ENCODE data around the gene LRCH1.
A peak's percentile ranks its signal among the peaks of the same experiment; 100 is the strongest.

LRCH1 gene

GRCh38 chr13:46647512-46648065 lies 94.6 kb downstream of the LRCH1 start:
- POLR2A ChIA-PET, result interaction anchor here (1.0 kb wide), 1 partner anchor 12 kb away, joined by 3 read pairs; no protein-coding TSS in a partner anchor

GRCh38 chr13:46648166-46648607 lies 95.2 kb downstream of the LRCH1 start:
- DNase-seq, result peak in 1 of 3 donors; percentile 37
- H3K4me3 ChIP-seq (ENCODE audit: control insufficient read depth in 1 of 7, extremely low read depth in 1 of 7, insufficient read depth in 4 of 7, low read depth in 2 of 7, low read length in 6 of 7), result no peak overlapping the region
- WGBS (ENCODE audit: insufficient coverage), result 97% methylated on average over 3 of the region's 4 CpGs
- peaks cover 0 to 8% (median 1%) of the 10 kb centered on the region in 4 experiments for H3K36me3 ChIP-seq (ENCODE audit: control insufficient read depth in 4 of 4, insufficient read depth in 4 of 4, low read length in 3 of 4)
- ChIA-PET POLR2A (no interaction called here), CTCF (interaction anchor here (1.2 to 2.5 kb wide), 4 partner anchors 12 to 96 kb away, joined by 3 to 7 read pairs (median 3); partner anchors contain the start of gene LRCH1)
- no peaks in the 10 kb centered on the region for H3K27me3 ChIP-seq (replicated peaks in 2 of 5; ENCODE audit: control insufficient read depth in 4 of 5, insufficient read depth in 5 of 5, low read length in 4 of 5)
- H3K9me3 ChIP-seq (ENCODE audit: control extremely low read depth in 1 of 5, control insufficient read depth in 4 of 5, insufficient read depth in 2 of 5, low read depth in 1 of 5, low read length in 4 of 5), result no peaks in the 10 kb centered on the region
- peaks cover 0 to 13% (median 6%) of the 10 kb centered on the region in 4 experiments for H3K4me1 ChIP-seq (ENCODE audit: control extremely low read depth in 1 of 4, control insufficient read depth in 4 of 4, insufficient read depth in 4 of 4, low read length in 3 of 4)
- H3K27ac ChIP-seq (ENCODE audit: insufficient read depth in 1 of 2, low read depth in 1 of 2, low read length in 2 of 2, poor library complexity in 1 of 2, severe bottlenecking in 2 of 2), result no peak overlapping the region

More at GRCh38 chr13:46647512-46648065, 94.6 kb downstream of the LRCH1 start:
- Histone ChIP-seq H3K4me3 (ENCODE audit: control insufficient read depth in 1 of 7, extremely low read depth in 1 of 7, insufficient read depth in 4 of 7, low read depth in 2 of 7, low read length in 6 of 7) (no peak overlapping the region), H3K27me3 (replicated peaks in 2 of 5; ENCODE audit: control insufficient read depth in 4 of 5, insufficient read depth in 5 of 5, low read length in 4 of 5) (no peaks in the 10 kb centered on the region), H3K9me3 (ENCODE audit: control extremely low read depth in 1 of 5, control insufficient read depth in 4 of 5, insufficient read depth in 2 of 5, low read depth in 1 of 5, low read length in 4 of 5) (no peaks in the 10 kb centered on the region), H3K4me1 (ENCODE audit: control extremely low read depth in 1 of 4, control insufficient read depth in 4 of 4, insufficient read depth in 4 of 4, low read length in 3 of 4) (peaks cover 0 to 16% (median 6%) of the 10 kb centered on the region in 4 experiments), H3K27ac (ENCODE audit: insufficient read depth in 1 of 2, low read depth in 1 of 2, low read length in 2 of 2, poor library complexity in 1 of 2, severe bottlenecking in 2 of 2) (no peak overlapping the region), H3K36me3 (ENCODE audit: control insufficient read depth in 4 of 4, insufficient read depth in 4 of 4, low read length in 3 of 4) (peaks cover 0 to 3% (median 1%) of the 10 kb centered on the region in 4 experiments)
- 80% methylated on average over 1 of the region's 7 CpGs for WGBS (ENCODE audit: insufficient coverage)
- peak in 1 of 3 donors; percentile 55 for DNase-seq
- CTCF ChIA-PET, result interaction anchor here (1.2 to 2.5 kb wide), 4 partner anchors 12 to 95 kb away, joined by 3 to 7 read pairs (median 3); partner anchors contain the start of gene LRCH1

GRCh38 chr13:46649816-46650215 lies 96.8 kb downstream of the LRCH1 start:
- DNase-seq, result no peak
- H3K27ac ChIP-seq (ENCODE audit: insufficient read depth in 1 of 2, low read depth in 1 of 2, low read length in 2 of 2, poor library complexity in 1 of 2, severe bottlenecking in 2 of 2), result no peak overlapping the region
- H3K36me3 ChIP-seq (ENCODE audit: control insufficient read depth in 4 of 4, insufficient read depth in 4 of 4, low read length in 3 of 4), result peaks cover 0 to 8% (median 1%) of the 10 kb centered on the region in 4 experiments
- POLR2A ChIA-PET, result interaction anchor here (0.6 kb wide), 1 partner anchor 10 kb away, joined by 3 read pairs; no protein-coding TSS in a partner anchor
- no peaks in the 10 kb centered on the region for H3K9me3 ChIP-seq (ENCODE audit: control extremely low read depth in 1 of 5, control insufficient read depth in 4 of 5, insufficient read depth in 2 of 5, low read depth in 1 of 5, low read length in 4 of 5)
- no peaks in the 10 kb centered on the region for H3K27me3 ChIP-seq (replicated peaks in 2 of 5; ENCODE audit: control insufficient read depth in 4 of 5, insufficient read depth in 5 of 5, low read length in 4 of 5)
- H3K4me1 ChIP-seq (ENCODE audit: control extremely low read depth in 1 of 4, control insufficient read depth in 4 of 4, insufficient read depth in 4 of 4, low read length in 3 of 4), result peaks cover 0 to 8% (median 7%) of the 10 kb centered on the region in 4 experiments
- 100% methylated on average over 1 of the region's 1 CpG for WGBS (ENCODE audit: insufficient coverage)
- CTCF ChIA-PET, result no interaction called here
- no peak overlapping the region for H3K4me3 ChIP-seq (ENCODE audit: control insufficient read depth in 1 of 7, extremely low read depth in 1 of 7, insufficient read depth in 4 of 7, low read depth in 2 of 7, low read length in 6 of 7)

GRCh38 chr13:46654951-46655350 lies 102.0 kb downstream of the LRCH1 start:
- Histone ChIP-seq H3K36me3 (ENCODE audit: control insufficient read depth in 4 of 4, insufficient read depth in 4 of 4, low read length in 3 of 4) (peaks cover 0 to 8% (median 1%) of the 10 kb centered on the region in 4 experiments), H3K4me1 (ENCODE audit: control extremely low read depth in 1 of 4, control insufficient read depth in 4 of 4, insufficient read depth in 4 of 4, low read length in 3 of 4) (peaks cover 0 to 30% (median 17%) of the 10 kb centered on the region in 4 experiments), H3K27me3 (replicated peaks in 2 of 5; ENCODE audit: control insufficient read depth in 4 of 5, insufficient read depth in 5 of 5, low read length in 4 of 5) (no peaks in the 10 kb centered on the region), H3K9me3 (ENCODE audit: control extremely low read depth in 1 of 5, control insufficient read depth in 4 of 5, insufficient read depth in 2 of 5, low read depth in 1 of 5, low read length in 4 of 5) (no peaks in the 10 kb centered on the region), H3K27ac (ENCODE audit: insufficient read depth in 1 of 2, low read depth in 1 of 2, low read length in 2 of 2, poor library complexity in 1 of 2, severe bottlenecking in 2 of 2) (peak overlapping the region in 1 of 2 experiments; percentile 83), H3K4me3 (ENCODE audit: control insufficient read depth in 1 of 7, extremely low read depth in 1 of 7, insufficient read depth in 4 of 7, low read depth in 2 of 7, low read length in 6 of 7) (peak overlapping the region in 2 of 7 experiments; percentile 3 to 63)
- DNase-seq, result no peak
- ChIA-PET CTCF (interaction anchor here (0.8 to 2.4 kb wide), 7 partner anchors 10 to 103 kb away, joined by 3 to 14 read pairs (median 3); no protein-coding TSS in a partner anchor), POLR2A (interaction anchor here (1.6 kb wide), 1 partner anchor 15 kb away, joined by 3 read pairs; no protein-coding TSS in a partner anchor)
- WGBS (ENCODE audit: insufficient coverage), result no CpG with 5 or more reads among the region's 1 CpG

- peak overlapping the region in 4 of 7 experiments; percentile 31 to 63 (median 50) for H3K4me3 ChIP-seq (ENCODE audit: control insufficient read depth in 1 of 7, extremely low read depth in 1 of 7, insufficient read depth in 4 of 7, low read depth in 2 of 7, low read length in 6 of 7)
- H3K9me3 ChIP-seq (ENCODE audit: control extremely low read depth in 1 of 5, control insufficient read depth in 4 of 5, insufficient read depth in 2 of 5, low read depth in 1 of 5, low read length in 4 of 5), result no peaks in the 10 kb centered on the region
- H3K27me3 ChIP-seq (replicated peaks in 2 of 5; ENCODE audit: control insufficient read depth in 4 of 5, insufficient read depth in 5 of 5, low read length in 4 of 5), result no peaks in the 10 kb centered on the region
- peaks cover 0 to 34% (median 20%) of the 10 kb centered on the region in 4 experiments for H3K4me1 ChIP-seq (ENCODE audit: control extremely low read depth in 1 of 4, control insufficient read depth in 4 of 4, insufficient read depth in 4 of 4, low read length in 3 of 4)
- POLR2A ChIA-PET, result interaction anchor here (1.6 kb wide), 1 partner anchor 16 kb away, joined by 3 read pairs; no protein-coding TSS in a partner anchor
- 0% methylated on average over 2 of the region's 8 CpGs for WGBS (ENCODE audit: insufficient coverage)
- CTCF ChIA-PET, result interaction anchor here (0.8 to 3.1 kb wide), 7 partner anchors 10 to 104 kb away, joined by 3 to 13 read pairs (median 3); no protein-coding TSS in a partner anchor
- H3K36me3 ChIP-seq (ENCODE audit: control insufficient read depth in 4 of 4, insufficient read depth in 4 of 4, low read length in 3 of 4), result peaks cover 0 to 8% (median 1%) of the 10 kb centered on the region in 4 experiments
- peak in 1 of 3 donors; percentile 60 for DNase-seq
- peak overlapping the region; percentile 48 to 83 for H3K27ac ChIP-seq (ENCODE audit: insufficient read depth in 1 of 2, low read depth in 1 of 2, low read length in 2 of 2, poor library complexity in 1 of 2, severe bottlenecking in 2 of 2)
Measured at GRCh38 chr13:46655377-46656180, 102.6 kb downstream of the LRCH1 start.

GRCh38 chr13:46656786-46657185 lies 103.8 kb downstream of the LRCH1 start:
- H3K27me3 ChIP-seq (replicated peaks in 2 of 5; ENCODE audit: control insufficient read depth in 4 of 5, insufficient read depth in 5 of 5, low read length in 4 of 5), result no peaks in the 10 kb centered on the region
- peaks cover 0 to 40% (median 22%) of the 10 kb centered on the region in 4 experiments for H3K4me1 ChIP-seq (ENCODE audit: control extremely low read depth in 1 of 4, control insufficient read depth in 4 of 4, insufficient read depth in 4 of 4, low read length in 3 of 4)
- H3K9me3 ChIP-seq (ENCODE audit: control extremely low read depth in 1 of 5, control insufficient read depth in 4 of 5, insufficient read depth in 2 of 5, low read depth in 1 of 5, low read length in 4 of 5), result no peaks in the 10 kb centered on the region
- POLR2A ChIA-PET, result no interaction called here
- CTCF ChIA-PET, result interaction anchor here (1.0 to 3.1 kb wide), 3 partner anchors 10 to 62 kb away, joined by 3 to 13 read pairs (median 3); no protein-coding TSS in a partner anchor
- H3K27ac ChIP-seq (ENCODE audit: insufficient read depth in 1 of 2, low read depth in 1 of 2, low read length in 2 of 2, poor library complexity in 1 of 2, severe bottlenecking in 2 of 2), result peak overlapping the region in 1 of 2 experiments; percentile 83
- no peak for DNase-seq
- no peak overlapping the region for H3K4me3 ChIP-seq (ENCODE audit: control insufficient read depth in 1 of 7, extremely low read depth in 1 of 7, insufficient read depth in 4 of 7, low read depth in 2 of 7, low read length in 6 of 7)
- H3K36me3 ChIP-seq (ENCODE audit: control insufficient read depth in 4 of 4, insufficient read depth in 4 of 4, low read length in 3 of 4), result peaks cover 0 to 8% (median 0%) of the 10 kb centered on the region in 4 experiments

All from common myeloid progenitor, CD34-positive (primary cell).